Activated CD8-positive, alpha-beta T cell treated with anti-CD3 and anti-CD28 coated beads, Interleukin-2, amount 10 ng/mL, durations not matched to agents 7 days and 5 days (primary cell): Measurements from ENCODE around the gene NDFIP2. TPM values are rescaled to one million over a fixed set of nuclear protein-coding genes. Genes with fewer than 3 reads are reported as not detected.
"Not testable (repeated sequence)": the region's sequence is repeated elsewhere in the genome, so short reads cannot be mapped to it uniquely, and the experiment has no call there.

Source experiments
- ATAC-seq: fragments of 150-1000 bp; cut with Tn5 transposase; one replicate; pipeline ENCODE4 v1.10.0; 2021; ENCODE audit warnings: moderate library complexity
- CTCF ChIA-PET: fragments of 350-600 bp; sonication (Branson Sonifier 250); formaldehyde crosslinking; loops from one replicate; lab custom pipeline; 2021; ENCODE audit warnings: antibody characterized with exemption; lab: Charles Lee
- POLR2A ChIA-PET: fragments of 350-600 bp; sonication (Branson Sonifier 250); formaldehyde crosslinking; loops from one replicate; lab custom pipeline; 2021; ENCODE audit warnings: antibody characterized with exemption; lab: Charles Lee
- DNase-seq: peaks from one replicate; pipeline ENCODE4 v3.0.0-alpha.2; 2020
- H3K27ac Mint-ChIP-seq: one replicate; pipeline ENCODE4 v1.8.0; 2021; ENCODE audit warnings: mild to moderate bottlenecking, mixed read lengths
- H3K27me3 Mint-ChIP-seq: one replicate; pipeline ENCODE4 v1.8.0; 2021; ENCODE audit warnings: low read depth, mixed read lengths
- H3K36me3 Mint-ChIP-seq: one replicate; pipeline ENCODE4 v1.8.0; 2021; ENCODE audit warnings: low read depth, mixed read lengths
- H3K4me1 Mint-ChIP-seq: one replicate; pipeline ENCODE4 v1.8.0; 2021; ENCODE audit warnings: low read depth, mixed read lengths
- H3K4me3 Mint-ChIP-seq: one replicate; pipeline ENCODE4 v1.8.0; 2021; ENCODE audit warnings: mild to moderate bottlenecking, mixed read lengths
- H3K9me3 Mint-ChIP-seq: one replicate; pipeline ENCODE4 v1.8.0; 2022; ENCODE audit warnings: mixed read lengths; ENCODE audit not compliant: insufficient read depth
- total RNA-seq, 2 experiments: library from RNA; stranded (reverse); gene quantifications; one replicate each; pipeline ENCODE4 v1.2.3, GENCODE V29; 2021

The NDFIP2 gene
- total RNA-seq, 2 experiments from 2014 or later, result 13.4 to 15.3 TPM

DNA sequence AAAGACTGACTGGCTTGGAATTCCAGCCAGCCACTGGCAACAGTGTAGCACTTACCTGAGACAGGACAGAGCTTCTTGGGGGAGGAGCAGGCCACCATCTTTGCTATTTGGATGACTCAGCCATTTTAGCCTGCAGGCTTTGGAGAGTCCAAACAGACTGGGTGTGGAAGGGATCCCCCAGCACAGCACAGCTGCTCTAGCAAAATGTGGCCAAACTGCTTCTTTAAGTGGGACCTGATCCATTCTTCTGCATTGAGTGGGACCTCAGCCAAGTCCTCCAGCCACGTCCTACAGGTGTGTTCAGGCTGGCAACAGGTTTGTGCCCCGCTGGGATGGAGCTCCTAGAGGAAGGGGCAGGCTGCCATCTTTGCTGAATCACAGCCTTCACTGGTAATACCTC, 80.0 kb downstream of the NDFIP2 start:
- ATAC-seq, result no peak
- H3K36me3 Mint-ChIP-seq, result peaks cover 19% of the 10 kb centered on the region
- H3K27me3 Mint-ChIP-seq, result peaks cover 19% of the 10 kb centered on the region
- H3K4me3 Mint-ChIP-seq, result no peak overlapping the region
- H3K27ac Mint-ChIP-seq, result no peak overlapping the region
- no peaks in the 10 kb centered on the region for H3K4me1 Mint-ChIP-seq
- no peaks in the 10 kb centered on the region for H3K9me3 Mint-ChIP-seq
- DNase-seq, result no peak
- POLR2A ChIA-PET, result interaction anchor here (1.0 kb wide), 1 partner anchor 154 kb away, joined by 3 read pairs; no protein-coding TSS in a partner anchor
- CTCF ChIA-PET, result no interaction called here

DNA sequence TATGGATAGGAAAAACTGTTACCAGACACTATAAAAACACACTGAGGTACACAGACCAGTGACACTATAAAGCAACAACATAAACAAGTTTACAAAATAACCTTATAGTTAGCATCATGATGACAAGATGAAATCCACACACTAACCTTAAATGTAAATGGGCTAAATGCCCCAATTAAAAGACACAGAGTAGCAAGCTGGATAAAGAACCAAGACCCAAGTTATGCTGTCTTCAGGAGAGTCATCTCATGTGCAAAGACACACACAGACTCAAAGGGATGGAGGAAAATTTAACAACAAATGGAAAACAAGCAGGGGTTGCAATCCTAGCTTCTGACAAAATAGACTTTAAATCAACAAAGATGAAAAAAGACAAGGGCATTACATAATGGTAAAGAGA, 81.6 kb downstream of the NDFIP2 start:
- DNase-seq (no peak), ATAC-seq (no peak)
- Mint-ChIP-seq H3K4me1 (no peaks in the 10 kb centered on the region), H3K4me3 (no peak overlapping the region), H3K27me3 (peaks cover 19% of the 10 kb centered on the region), H3K36me3 (peaks cover 17% of the 10 kb centered on the region), H3K9me3 (no peaks in the 10 kb centered on the region), H3K27ac (no peak overlapping the region)
- ChIA-PET CTCF (no interaction called here), POLR2A (no interaction called here)

DNA sequence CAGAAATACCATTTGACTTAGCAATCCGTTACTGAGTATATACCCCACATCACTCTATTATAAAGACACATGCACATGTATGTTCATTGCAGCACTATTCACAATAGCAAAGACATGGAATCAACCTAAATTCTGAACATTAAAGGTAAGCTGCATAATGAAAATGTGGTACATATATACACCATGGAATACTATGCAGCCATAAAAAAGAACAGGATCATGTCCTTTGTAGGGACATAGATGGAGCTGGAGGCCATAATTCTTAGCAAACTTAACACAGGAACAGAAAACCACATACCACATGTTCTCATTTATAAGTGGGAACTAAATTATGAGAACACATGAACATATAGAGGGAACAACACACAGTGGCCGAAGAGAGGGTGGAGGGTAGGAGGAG, 85.2 kb downstream of the NDFIP2 start:
- DNase-seq (no peak), ATAC-seq (no peak)
- CTCF ChIA-PET, result no interaction called here
- Mint-ChIP-seq H3K27me3 (peaks cover 19% of the 10 kb centered on the region), H3K9me3 (no peaks in the 10 kb centered on the region), H3K36me3 (no peaks in the 10 kb centered on the region), H3K4me1 (no peaks in the 10 kb centered on the region), H3K4me3 (no peak overlapping the region), H3K27ac (no peak overlapping the region)
- POLR2A ChIA-PET, result no interaction called here

DNA sequence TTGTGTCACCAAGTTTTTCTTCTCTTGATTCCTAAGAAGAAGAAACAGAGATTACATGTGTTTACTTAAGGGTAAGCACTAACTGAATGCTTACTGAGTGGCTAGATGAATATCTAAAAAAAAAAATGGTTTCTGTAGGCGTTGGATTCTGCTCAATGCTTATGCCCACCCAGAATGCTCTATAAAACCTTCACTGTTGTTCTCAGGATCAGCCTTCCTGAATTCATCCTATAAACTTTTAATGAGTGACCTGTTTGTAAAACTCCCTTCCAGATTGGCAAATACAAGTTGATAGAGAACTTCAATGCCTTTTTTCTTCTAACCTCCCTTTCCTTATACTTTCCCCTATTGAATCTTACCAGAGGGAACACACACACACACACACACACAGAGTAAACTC, 90.2 kb downstream of the NDFIP2 start:
- no peak overlapping the region for H3K4me3 Mint-ChIP-seq
- ATAC-seq (no peak), DNase-seq (no peak)
- POLR2A ChIA-PET, result no interaction called here
- no peak overlapping the region for H3K27ac Mint-ChIP-seq
- H3K27me3 Mint-ChIP-seq, result no peaks in the 10 kb centered on the region
- H3K9me3 Mint-ChIP-seq, result no peaks in the 10 kb centered on the region
- CTCF ChIA-PET, result no interaction called here
- H3K4me1 Mint-ChIP-seq, result no peaks in the 10 kb centered on the region
- no peaks in the 10 kb centered on the region for H3K36me3 Mint-ChIP-seq

DNA sequence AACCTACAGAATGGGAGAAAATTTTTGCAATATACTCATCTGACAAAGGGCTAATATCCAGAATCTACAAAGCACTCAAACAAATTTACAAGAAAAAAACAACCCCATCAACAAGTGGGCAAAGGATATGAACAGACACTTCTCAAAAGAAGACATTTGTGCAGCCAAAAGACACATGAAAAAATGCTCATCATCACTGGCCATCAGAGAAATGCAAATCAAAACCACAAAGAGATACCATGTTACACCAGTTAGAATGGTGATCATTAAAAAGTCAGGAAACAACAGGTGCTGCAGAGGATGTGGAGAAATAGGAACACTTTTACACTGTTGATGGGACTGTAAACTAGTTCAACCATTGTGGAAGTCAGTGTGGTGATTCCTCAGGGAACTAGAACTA, 92.9 kb downstream of the NDFIP2 start:
- not testable (repeated sequence) for H3K4me3 Mint-ChIP-seq

DNA sequence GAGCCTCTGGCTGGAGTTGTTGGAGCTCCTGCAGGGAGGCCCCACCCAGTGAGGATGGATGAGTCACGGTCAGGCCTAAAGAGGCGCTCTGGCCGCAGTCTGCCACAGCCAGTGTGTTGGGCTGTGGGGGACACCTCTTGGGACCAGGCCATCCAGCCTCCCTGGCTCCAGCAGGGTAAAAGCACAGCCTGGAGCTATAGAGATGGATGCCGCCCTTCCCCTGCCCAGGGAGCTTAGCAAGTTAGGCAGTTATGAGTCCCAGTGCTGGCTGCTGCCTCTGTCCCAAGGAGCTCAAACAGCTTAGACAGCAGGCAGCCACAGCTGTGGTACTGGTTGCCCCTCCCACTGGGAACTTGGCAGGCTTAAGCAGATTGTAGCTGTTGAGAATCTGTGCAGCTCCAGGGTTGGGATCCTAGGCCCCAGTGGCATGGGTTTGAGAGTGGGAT, 100.9 kb downstream of the NDFIP2 start:
- no peak overlapping the region for H3K4me3 Mint-ChIP-seq
- H3K9me3 Mint-ChIP-seq, result no peaks in the 10 kb centered on the region
- POLR2A ChIA-PET, result no interaction called here
- ATAC-seq, result no peak
- no peak overlapping the region for H3K27ac Mint-ChIP-seq
- H3K27me3 Mint-ChIP-seq, result no peaks in the 10 kb centered on the region
- DNase-seq, result no peak
- CTCF ChIA-PET, result no interaction called here
- H3K36me3 Mint-ChIP-seq, result no peaks in the 10 kb centered on the region
- H3K4me1 Mint-ChIP-seq, result no peaks in the 10 kb centered on the region

More for the DNA sequence above, 92.9 kb downstream of the NDFIP2 start:
- H3K27ac Mint-ChIP-seq, H3K9me3 Mint-ChIP-seq, ATAC-seq, DNase-seq, H3K27me3 Mint-ChIP-seq, H3K4me1 Mint-ChIP-seq, H3K36me3 Mint-ChIP-seq, POLR2A ChIA-PET, CTCF ChIA-PET: not testable (repeated sequence)

DNA sequence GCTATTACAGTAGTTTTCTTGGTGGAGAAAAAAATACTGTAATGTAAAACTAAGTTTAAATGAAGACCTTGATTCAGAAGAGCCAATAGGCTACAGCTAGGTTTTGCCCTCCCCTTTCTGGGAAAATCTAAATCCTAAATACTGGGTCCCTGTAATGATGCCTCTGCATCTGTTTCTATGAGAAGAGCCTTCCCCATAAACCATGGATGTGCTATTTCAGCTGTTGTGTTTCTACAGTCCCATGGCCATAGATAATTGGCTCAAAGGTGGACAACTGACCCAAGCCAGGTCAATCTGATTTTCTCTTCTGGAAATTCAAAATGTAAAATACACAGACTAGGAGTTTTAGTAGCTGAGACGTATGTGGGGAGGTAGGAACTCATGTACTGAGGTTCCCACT, 101.9 kb downstream of the NDFIP2 start:
- Mint-ChIP-seq H3K27ac (no peak overlapping the region), H3K27me3 (no peaks in the 10 kb centered on the region), H3K9me3 (no peaks in the 10 kb centered on the region), H3K4me1 (no peaks in the 10 kb centered on the region), H3K4me3 (no peak overlapping the region), H3K36me3 (no peaks in the 10 kb centered on the region)
- POLR2A ChIA-PET, result no interaction called here
- CTCF ChIA-PET, result no interaction called here
- ATAC-seq (no peak), DNase-seq (no peak)

DNA sequence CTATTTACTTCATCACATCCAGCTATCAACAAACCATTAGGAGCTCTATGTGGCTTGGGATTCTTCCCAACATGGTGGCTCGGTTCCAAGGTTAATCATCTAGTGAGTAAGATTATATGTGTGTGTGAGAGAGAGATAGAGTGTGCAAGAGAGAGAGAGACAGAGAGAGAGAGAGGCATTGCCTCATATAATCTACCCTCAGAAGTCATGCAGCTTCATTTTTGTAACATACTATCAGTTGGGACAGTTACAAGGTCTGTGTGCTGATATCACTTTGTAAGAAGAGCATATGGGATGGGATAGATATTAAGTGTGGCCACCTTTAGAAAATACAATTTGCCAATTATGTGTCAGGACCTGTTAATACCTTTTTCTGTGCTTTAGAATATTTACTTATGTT, 104.1 kb downstream of the NDFIP2 start:
- POLR2A ChIA-PET, result no interaction called here

DNA sequence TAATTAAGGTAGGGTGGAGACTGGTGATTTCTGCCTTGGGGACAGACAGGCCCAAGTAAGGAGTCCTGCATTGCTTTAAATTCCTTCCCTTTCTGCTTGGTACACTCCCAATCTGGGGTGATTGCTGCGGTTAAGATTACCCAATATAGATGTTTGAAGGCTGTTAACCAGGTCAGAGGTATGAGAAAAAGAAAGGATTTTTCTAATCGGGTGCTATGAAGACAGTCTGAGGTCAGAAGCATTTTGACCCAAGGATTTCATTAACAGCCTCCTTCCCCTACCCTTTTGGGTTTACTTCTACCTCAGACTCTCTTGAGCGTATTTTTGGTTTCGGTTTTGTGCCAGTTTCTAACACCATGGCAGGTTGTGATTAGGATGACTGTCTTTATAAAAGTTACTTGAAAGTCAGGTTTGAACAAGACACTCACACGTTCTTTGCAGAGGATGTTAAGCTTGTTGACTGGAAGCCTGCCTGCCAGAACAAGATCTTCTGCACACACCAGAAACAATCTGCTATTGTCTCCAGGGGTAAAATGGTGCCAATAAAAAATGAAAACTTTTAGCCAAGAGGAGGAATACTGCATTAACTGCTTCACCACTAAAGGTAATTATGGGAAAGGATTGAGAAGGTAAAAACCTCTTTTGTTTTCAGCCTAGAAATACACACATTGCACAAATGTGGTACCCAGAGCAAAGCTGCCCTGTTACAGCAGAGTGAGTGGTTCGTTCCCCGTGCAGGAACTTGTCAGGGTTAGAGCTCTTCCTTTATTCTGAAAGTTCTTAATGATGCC, 108.8 kb downstream of the NDFIP2 start:
- Mint-ChIP-seq H3K27me3 (peaks cover under 1% of the 10 kb centered on the region), H3K27ac (no peak overlapping the region), H3K4me3 (no peak overlapping the region), H3K36me3 (no peaks in the 10 kb centered on the region), H3K4me1 (peaks cover 2% of the 10 kb centered on the region), H3K9me3 (no peaks in the 10 kb centered on the region)
- ATAC-seq, result no peak
- ChIA-PET CTCF (no interaction called here), POLR2A (no interaction called here)
- DNase-seq, result no peak

More for the DNA sequence above, 104.1 kb downstream of the NDFIP2 start:
- no peaks in the 10 kb centered on the region for H3K36me3 Mint-ChIP-seq
- no peaks in the 10 kb centered on the region for H3K27me3 Mint-ChIP-seq
- DNase-seq, result no peak
- H3K9me3 Mint-ChIP-seq, result no peaks in the 10 kb centered on the region
- ATAC-seq, result no peak
- H3K4me1 Mint-ChIP-seq, result peaks cover 2% of the 10 kb centered on the region
- CTCF ChIA-PET, result no interaction called here
- H3K4me3 Mint-ChIP-seq, result no peak overlapping the region
- no peak overlapping the region for H3K27ac Mint-ChIP-seq

DNA sequence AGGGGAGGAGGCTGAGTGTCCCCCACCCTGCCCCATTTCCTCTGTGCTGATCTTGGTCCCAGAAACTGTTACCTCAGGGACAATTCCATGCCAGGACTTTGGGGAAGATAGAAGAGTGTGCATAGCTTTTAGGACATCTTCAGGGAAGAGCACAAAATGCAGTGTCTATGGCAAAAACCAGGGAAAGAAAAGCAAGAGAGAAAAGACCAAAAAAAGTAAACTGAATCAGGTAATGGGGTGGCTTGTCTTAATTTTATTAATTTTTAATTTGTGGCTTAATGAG, 109.4 kb downstream of the NDFIP2 start:
- ChIA-PET CTCF (no interaction called here), POLR2A (no interaction called here)
- ATAC-seq, result no peak
- H3K4me1 Mint-ChIP-seq, result peaks cover 2% of the 10 kb centered on the region
- no peaks in the 10 kb centered on the region for H3K9me3 Mint-ChIP-seq
- H3K36me3 Mint-ChIP-seq, result no peaks in the 10 kb centered on the region
- peaks cover 2% of the 10 kb centered on the region for H3K27me3 Mint-ChIP-seq
- H3K27ac Mint-ChIP-seq, result no peak overlapping the region
- no peak overlapping the region for H3K4me3 Mint-ChIP-seq
- DNase-seq, result no peak

DNA sequence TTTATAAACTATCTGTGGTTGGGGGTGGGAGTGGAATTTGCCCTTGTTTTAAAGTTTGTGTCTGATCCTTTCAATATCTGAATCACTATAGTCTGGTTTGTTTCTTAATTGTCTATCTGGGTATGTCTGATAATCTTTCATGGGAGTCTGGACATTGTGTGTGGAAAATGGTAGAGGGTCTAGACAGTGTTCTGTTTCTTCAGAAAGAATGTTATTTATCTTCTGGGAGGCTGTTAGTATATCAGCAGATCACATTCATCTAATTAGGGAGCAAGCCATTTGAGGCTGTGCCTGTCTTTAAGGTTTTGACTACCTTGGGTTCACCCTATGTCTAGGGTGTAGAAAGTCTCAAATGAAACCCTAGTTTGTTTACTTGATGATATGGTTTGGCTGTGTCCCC, 110.5 kb downstream of the NDFIP2 start:
- peaks cover 7% of the 10 kb centered on the region for H3K27me3 Mint-ChIP-seq
- H3K9me3 Mint-ChIP-seq, result no peaks in the 10 kb centered on the region
- POLR2A ChIA-PET, result no interaction called here
- CTCF ChIA-PET, result no interaction called here
- H3K27ac Mint-ChIP-seq, result no peak overlapping the region
- DNase-seq (no peak), ATAC-seq (no peak)
- H3K4me1 Mint-ChIP-seq, result peaks cover 2% of the 10 kb centered on the region
- no peaks in the 10 kb centered on the region for H3K36me3 Mint-ChIP-seq
- no peak overlapping the region for H3K4me3 Mint-ChIP-seq

DNA sequence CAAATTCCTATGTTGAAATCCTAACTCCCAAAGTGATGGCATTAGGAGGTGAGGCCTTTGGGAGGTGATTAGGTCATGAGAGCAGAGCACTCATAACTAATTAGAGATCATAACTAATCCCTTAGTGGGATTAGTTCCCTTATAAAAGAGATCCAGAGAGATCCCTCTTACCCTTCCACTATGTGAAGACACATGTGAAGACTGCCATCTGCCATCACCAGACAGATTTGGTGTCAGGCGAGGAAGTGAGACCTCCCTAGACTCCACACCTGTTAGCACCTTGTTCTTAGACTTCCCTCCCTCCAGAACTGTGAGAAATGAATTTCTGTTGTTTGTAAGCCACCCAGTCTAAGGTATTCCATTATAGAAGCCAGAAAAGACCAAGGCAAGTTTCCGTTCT, 112.2 kb downstream of the NDFIP2 start:
- no peak overlapping the region for H3K27ac Mint-ChIP-seq
- peaks cover 2% of the 10 kb centered on the region for H3K4me1 Mint-ChIP-seq
- no peak for ATAC-seq
- no peak overlapping the region for H3K4me3 Mint-ChIP-seq
- no peaks in the 10 kb centered on the region for H3K36me3 Mint-ChIP-seq
- ChIA-PET CTCF (no interaction called here), POLR2A (interaction anchor here (0.6 kb wide), 1 partner anchor 16 kb away, joined by 3 read pairs; no protein-coding TSS in a partner anchor)
- DNase-seq, result no peak
- H3K27me3 Mint-ChIP-seq, result peaks cover 7% of the 10 kb centered on the region
- H3K9me3 Mint-ChIP-seq, result no peaks in the 10 kb centered on the region
